NCI-H1694 treated with DMSO at 0.1 percent for 48 hours (cell line): ENCODE measurements around the gene RPN2.

Source experiments
- DNase-seq: peaks from one replicate; lab custom pipeline; 2025; lab: John Stamatoyannopoulos, UW

The RPN2 gene

GRCh38 chr20:37185686-37186085, 6.6 kb downstream of the RPN2 start:
- no peak for DNase-seq

DNA sequence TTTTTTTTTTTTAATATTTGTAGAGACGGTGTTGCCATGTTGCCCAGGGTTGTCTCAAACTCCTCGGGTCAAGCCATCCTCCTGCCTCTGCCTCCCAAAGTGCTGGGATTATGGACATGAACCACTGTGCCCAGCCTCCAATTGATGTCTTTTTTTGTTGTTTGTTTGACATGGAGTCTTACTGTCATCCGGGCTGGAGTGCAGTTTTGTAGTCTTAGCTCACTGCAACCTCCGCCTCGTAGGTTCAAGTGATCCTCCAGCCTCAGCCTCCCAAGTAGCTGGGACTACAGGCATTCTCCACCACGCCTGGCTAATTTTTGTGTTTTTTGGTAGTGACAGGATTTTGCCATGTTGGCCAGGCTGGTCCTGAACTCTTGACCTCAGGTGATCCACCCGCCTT, 9.7 kb downstream of the RPN2 start:
- no peak for DNase-seq

- DNase-seq = no peak
Measured at GRCh38 chr20:37189416-37190016, 10.4 kb downstream of the RPN2 start.

GRCh38 chr20:37190354-37191112, 11.4 kb downstream of the RPN2 start:
- DNase-seq = peak; percentile 5

GRCh38 chr20:37192137-37192854, 13.2 kb downstream of the RPN2 start:
- DNase-seq = peak; percentile 78

GRCh38 chr20:37193226-37193625, 14.1 kb downstream of the RPN2 start:
- no peak for DNase-seq

- DNase-seq = no peak
Measured at GRCh38 chr20:37193821-37194220, 14.7 kb downstream of the RPN2 start.

DNA sequence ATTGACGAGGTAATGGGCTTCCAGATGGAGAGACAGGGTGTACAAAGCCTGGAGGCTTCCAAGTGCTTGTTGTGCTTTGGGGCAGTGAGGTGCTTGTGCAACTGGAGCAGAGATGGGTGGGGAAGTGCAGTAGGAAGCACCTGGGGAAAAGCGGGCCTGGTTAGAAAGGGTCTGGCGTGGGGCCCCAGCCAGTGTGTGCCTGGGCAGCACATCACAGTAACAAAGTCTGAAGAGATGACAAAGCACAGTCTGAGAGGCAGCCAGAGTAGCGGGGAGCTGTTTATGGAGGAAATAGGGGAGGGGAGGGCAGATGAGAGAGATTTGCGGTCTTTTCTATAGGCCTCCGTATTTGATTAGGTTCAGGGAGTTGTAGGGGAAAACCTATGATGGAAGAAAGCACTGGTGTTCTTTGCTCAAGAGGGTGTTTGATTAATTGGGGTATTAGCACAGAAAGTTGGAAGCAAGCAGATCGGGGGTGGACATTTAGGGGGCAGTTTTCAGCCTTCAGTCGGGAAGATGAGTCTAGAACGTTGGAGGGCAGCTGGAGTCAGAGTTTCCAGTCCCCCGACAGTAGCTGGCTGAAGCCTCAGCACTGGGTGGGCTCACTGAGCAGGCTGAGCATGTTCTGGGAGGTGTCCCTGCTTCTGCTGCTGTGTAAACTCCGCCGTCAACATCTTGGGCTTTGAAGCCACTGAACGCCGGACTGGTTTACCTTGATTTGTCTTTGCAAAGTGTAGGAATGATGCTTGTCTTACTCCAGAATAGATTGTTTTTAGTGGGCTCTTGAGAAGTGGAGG, 15.7 kb downstream of the RPN2 start:
- DNase-seq = no peak

DNA sequence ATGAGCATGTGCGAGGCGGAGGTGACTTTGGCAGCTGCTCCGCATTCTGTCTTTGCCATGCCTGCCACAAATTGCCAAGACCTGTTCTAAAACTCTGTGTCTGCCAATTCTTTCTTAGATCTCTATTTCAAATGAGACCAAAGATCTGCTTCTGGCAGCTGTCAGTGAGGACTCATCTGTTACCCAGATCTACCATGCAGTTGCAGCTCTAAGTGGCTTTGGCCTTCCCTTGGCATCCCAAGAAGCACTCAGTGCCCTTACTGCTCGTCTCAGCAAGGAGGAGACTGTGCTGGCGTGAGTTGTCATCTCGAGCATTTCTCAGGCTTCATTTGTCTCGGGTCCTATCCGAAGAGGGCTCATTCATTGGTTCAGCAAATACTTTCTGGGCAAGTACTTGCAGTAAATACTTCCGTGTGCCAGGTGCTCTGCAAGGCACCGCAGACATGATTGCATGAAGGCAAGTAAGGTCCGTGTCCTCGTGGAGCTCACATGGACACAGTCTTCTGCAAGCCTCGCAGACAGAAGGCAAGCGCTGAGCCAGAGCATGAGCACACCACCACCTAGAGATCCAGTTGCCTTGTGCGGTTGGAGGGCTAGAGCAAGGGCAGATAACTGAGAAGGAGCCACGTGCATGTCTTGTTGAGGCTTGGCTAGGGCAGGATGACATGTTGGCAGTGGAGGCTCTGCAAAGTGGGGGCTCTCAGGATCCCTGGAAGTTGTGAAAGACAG, 20.0 kb downstream of the RPN2 start:
- DNase-seq = no peak

- no peak for DNase-seq
Measured at GRCh38 chr20:37200376-37200775, 21.2 kb downstream of the RPN2 start.

- no peak for DNase-seq
Measured at GRCh38 chr20:37200926-37201826, 22.0 kb downstream of the RPN2 start.

GRCh38 chr20:37201827-37202162, 22.7 kb downstream of the RPN2 start:
- no peak for DNase-seq

DNA sequence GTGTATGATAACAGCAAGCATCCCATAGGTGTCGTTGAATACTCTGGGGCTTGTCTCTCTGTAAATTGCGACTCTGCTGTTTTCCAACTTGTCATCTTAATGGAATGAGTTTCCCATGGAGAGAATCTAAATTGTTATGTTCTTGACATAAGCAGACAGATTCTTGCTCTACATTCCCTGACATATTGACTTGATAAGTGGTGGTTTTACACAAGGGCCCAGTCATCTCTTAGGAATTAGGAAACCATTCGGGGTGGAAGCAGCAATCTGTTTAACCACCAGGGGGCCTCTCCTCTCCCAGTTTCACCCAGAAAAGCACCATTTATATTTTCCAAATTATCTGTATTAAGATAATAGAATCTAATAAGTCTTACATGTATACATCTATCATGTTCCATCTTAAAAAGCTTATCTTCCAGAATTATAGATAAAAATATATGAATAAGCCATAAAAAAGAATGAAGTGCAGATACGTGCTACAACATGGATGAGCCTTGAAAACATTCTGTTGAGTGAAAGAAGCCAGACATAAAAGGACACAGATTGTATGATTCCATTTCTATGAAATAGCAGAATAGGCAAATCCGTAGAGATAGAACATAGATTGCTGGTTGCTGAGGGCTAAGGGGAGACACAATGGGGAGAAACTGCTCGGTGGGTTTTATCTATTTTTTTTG, 23.3 kb downstream of the RPN2 start:
- DNase-seq = peak; percentile 25

DNA sequence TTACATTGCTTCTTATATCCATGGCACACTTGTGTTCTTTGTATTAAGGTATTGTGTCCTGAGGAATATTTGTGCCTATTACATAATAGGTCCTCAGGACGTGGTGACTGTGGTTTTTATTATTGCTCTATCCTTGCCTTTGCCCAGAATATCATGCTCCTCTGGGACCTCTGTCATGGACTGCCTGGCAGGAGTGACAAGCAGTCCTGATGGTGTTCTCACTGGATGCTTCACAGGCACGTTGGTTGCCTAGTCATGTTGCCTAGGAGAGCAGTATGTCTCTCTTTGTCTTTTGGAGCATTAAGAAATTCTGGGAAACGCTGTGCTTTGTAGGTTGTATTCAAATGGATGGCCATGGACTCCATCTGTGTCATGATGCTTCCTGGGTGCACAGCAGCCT, 24.9 kb downstream of the RPN2 start:
- no peak for DNase-seq

GRCh38 chr20:37205130-37205529, 26.0 kb downstream of the RPN2 start:
- DNase-seq = no peak

DNA sequence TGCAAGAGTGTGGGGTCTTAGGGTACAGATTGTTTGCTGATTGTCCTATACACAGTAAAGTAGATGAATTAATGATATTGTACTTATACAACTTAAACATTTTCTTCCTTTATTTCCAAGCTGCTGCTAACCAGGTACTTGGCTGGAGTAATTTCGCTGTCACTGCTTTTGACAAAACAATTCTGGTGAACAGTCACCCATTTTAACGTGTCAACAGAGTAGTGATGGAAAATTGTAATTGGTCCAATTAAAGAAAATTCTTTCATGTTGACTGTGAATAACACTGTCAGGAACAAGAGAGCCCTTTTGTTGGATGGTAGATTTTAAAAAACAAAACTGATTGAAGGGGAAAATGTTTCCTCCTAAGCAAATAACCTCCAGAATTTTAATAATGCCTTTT, 26.7 kb downstream of the RPN2 start:
- no peak for DNase-seq

GRCh38 chr20:37207171-37207570, 28.0 kb downstream of the RPN2 start:
- no peak for DNase-seq

- no peak for DNase-seq
Measured at GRCh38 chr20:37209193-37209592, 30.1 kb downstream of the RPN2 start.

- DNase-seq = no peak
Measured at GRCh38 chr20:37209661-37210314, 30.7 kb downstream of the RPN2 start.

- no peak for DNase-seq
Measured at GRCh38 chr20:37218441-37218840, 39.3 kb downstream of the RPN2 start.
